Endothelial cell of umbilical vein (primary cell): ENCODE results near the gene NLGN1. TPM values are rescaled to one million over a fixed set of nuclear protein-coding genes. Genes with fewer than 3 reads are reported as not detected.

ENCODE experiments used
- BruUV-seq: library from RNA; stranded (reverse); fragments of 400-500 nt; replicated peaks from 2 replicates; lab custom pipeline; 2021; lab: Mats Ljungman, UMichigan
- CTCF ChIA-PET: fragments of 300-600, 350-600 bp; sonication (Branson Sonifier 250); formaldehyde crosslinking; loops from one replicate; lab custom pipeline; 2021; ENCODE audit warnings: antibody characterized with exemption, inconsistent platforms; lab: Charles Lee
- POLR2A ChIA-PET: fragments of 300-600, 350-600 bp; sonication (Branson Sonifier 250); formaldehyde crosslinking; loops from one replicate; lab custom pipeline; 2021; ENCODE audit warnings: antibody characterized with exemption, inconsistent platforms; lab: Charles Lee
- DNase-seq: peaks from one replicate; pipeline ENCODE4 v3.0.0-alpha.2; 2011; ENCODE audit warnings: low read depth, low spot score
- FAIRE-seq: peaks from 2 replicates; lab custom pipeline; 2011; peaks lifted over from hg19 to GRCh38; lab: Jason Lieb, UNC
- H2AFZ ChIP-seq: 2 replicates; pipeline ENCODE4 v1.6.0; 2012; ENCODE audit warnings: low read depth, low read length, control low read depth, inconsistent platforms
- H3K27ac ChIP-seq: 2 replicates; pipeline ENCODE4 v1.5.1; 2011; ENCODE audit warnings: low read depth, mild to moderate bottlenecking, control low read depth, low read length, moderate library complexity; ENCODE audit not compliant: insufficient read depth
- H3K27me3 ChIP-seq, 2 experiments: 2 replicates each; pipeline versions ENCODE4 v1.6.0 to v1.6.1; 2011; ENCODE audit warnings: low read length in 2 of 2, mixed read lengths in 1 of 2; ENCODE audit not compliant: control insufficient read depth in 2 of 2, insufficient read depth in 2 of 2
- H3K36me3 ChIP-seq, 2 experiments: 2 replicates in 1 of 2; 3 replicates in 1 of 2; pipeline ENCODE4 v1.5.1; 2011; ENCODE audit warnings: low read length in 2 of 2, mild to moderate bottlenecking in 1 of 2, moderate library complexity in 1 of 2; ENCODE audit not compliant: control insufficient read depth in 2 of 2, insufficient read depth in 2 of 2; ENCODE audit errors: extremely low read depth in 1 of 2
- H3K4me1 ChIP-seq: 3 replicates; pipeline ENCODE4 v1.5.1; 2011; ENCODE audit warnings: mild to moderate bottlenecking, low read length; ENCODE audit not compliant: control insufficient read depth, insufficient read depth; ENCODE audit errors: extremely low read depth
- H3K4me2 ChIP-seq: 2 replicates; pipeline ENCODE4 v1.6.1; 2011; ENCODE audit warnings: low read length, control low read depth, mixed read lengths; ENCODE audit not compliant: insufficient read depth
- H3K4me3 ChIP-seq, 3 experiments: fragments of 200-600 bp in 1 of 3; sonication (generic), shearing (Covaris generic) in 1 of 3; replicated peaks in 1 of 3; 2 replicates each; pipeline ENCODE4 v1.5.1; 2011 to 2016; ENCODE audit warnings: control low read depth in 3 of 3, low read length in 3 of 3, mild to moderate bottlenecking in 2 of 3, inconsistent platforms in 1 of 3, low read depth in 1 of 3, moderate library complexity in 1 of 3; ENCODE audit not compliant: insufficient read depth in 1 of 3
- H3K79me2 ChIP-seq: 2 replicates; pipeline ENCODE4 v1.6.0; 2012; ENCODE audit warnings: low read length, inconsistent platforms; ENCODE audit not compliant: control insufficient read depth, insufficient read depth
- H3K9ac ChIP-seq: replicated peaks from 2 replicates; pipeline ENCODE3; 2011; ENCODE audit warnings: low read length, control low read depth; ENCODE audit not compliant: insufficient read depth; ENCODE audit errors: extremely low read depth
- H3K9me1 ChIP-seq: replicated peaks from 3 replicates; pipeline ENCODE4 v1.6.0; 2011; ENCODE audit warnings: mild to moderate bottlenecking, low read length; ENCODE audit not compliant: control insufficient read depth, insufficient read depth; ENCODE audit errors: extremely low read depth
- H3K9me3 ChIP-seq: replicated peaks from 2 replicates; pipeline ENCODE4 v1.5.1; 2012; ENCODE audit warnings: low read length, inconsistent platforms; ENCODE audit not compliant: control insufficient read depth, insufficient read depth
- H4K20me1 ChIP-seq: replicated peaks from 2 replicates; pipeline ENCODE3; 2011; ENCODE audit warnings: mild to moderate bottlenecking, low read length; ENCODE audit not compliant: control insufficient read depth, insufficient read depth; ENCODE audit errors: extremely low read depth
- CTCF ChIP-seq, 2 donors: IDR thresholded peaks; 1 replicate in 1 of 2; 2 replicates in 1 of 2; pipeline ENCODE4 v1.5.1; 2011; ENCODE audit warnings: low read length in 2 of 2, mild to moderate bottlenecking in 2 of 2, moderate library complexity in 2 of 2, control low read depth in 1 of 2, inconsistent platforms in 1 of 2, low read depth in 1 of 2; ENCODE audit not compliant: insufficient read depth in 1 of 2; ENCODE audit errors: extremely low read depth in 1 of 2
- EZH2 ChIP-seq: IDR thresholded peaks from 2 replicates; pipeline ENCODE4 v1.6.1; 2012; ENCODE audit warnings: borderline replicate concordance, low read depth, mild to moderate bottlenecking, moderate library complexity, low read length, inconsistent platforms; ENCODE audit not compliant: severe bottlenecking
- FOS ChIP-seq: IDR thresholded peaks from 2 replicates; pipeline ENCODE4 v1.6.1; 2011; ENCODE audit warnings: mild to moderate bottlenecking, low read length, moderate library complexity, borderline replicate concordance; ENCODE audit not compliant: insufficient read depth
- GATA2 ChIP-seq: IDR thresholded peaks from 2 replicates; pipeline ENCODE4 v1.7.0; 2011; ENCODE audit warnings: low read depth, mild to moderate bottlenecking, moderate library complexity, mixed read lengths, low read length; ENCODE audit not compliant: insufficient read length, insufficient read depth
- JUN ChIP-seq: IDR thresholded peaks from 2 replicates; pipeline ENCODE4 v1.6.1; 2011; ENCODE audit warnings: borderline replicate concordance, low read depth; ENCODE audit not compliant: insufficient read length, insufficient read depth
- MAX ChIP-seq: IDR thresholded peaks from 2 replicates; pipeline ENCODE4 v1.6.1; 2011; ENCODE audit not compliant: insufficient read depth, insufficient read length
- MYC ChIP-seq: IDR thresholded peaks from one replicate; pipeline ENCODE4 v1.6.1; 2011; ENCODE audit warnings: mild to moderate bottlenecking, low read depth, low read length
- POLR2A ChIP-seq: IDR thresholded peaks from 2 replicates; pipeline ENCODE4 v1.6.1; 2012; ENCODE audit warnings: low read depth, mild to moderate bottlenecking, control low read depth, low read length
- POLR2AphosphoS5 ChIP-seq: IDR thresholded peaks from 2 replicates; pipeline ENCODE4 v1.6.1; 2012; ENCODE audit warnings: low read depth, mild to moderate bottlenecking, control low read depth, low read length, moderate library complexity; ENCODE audit not compliant: insufficient read depth
- dilution Hi-C: fragments of 300-500 bp; cut with MboI; formaldehyde crosslinking; loops from one replicate; pipeline ENCODE4 v1.15.0; 2019; ENCODE audit warnings: low sequenced_read_pairs; ENCODE audit not compliant: extremely low pct_ligation_motif_present
- intact Hi-C: fragments of 100-400 bp; cut with micrococcal nuclease; formaldehyde crosslinking; loops from one replicate; pipeline ENCODE4 v1.10.0; 2022
- polyA plus RNA-seq, 4 experiments: library from polyadenylated mRNA; depleted of rRNA in 3 of 4; stranded (reverse) in 3 of 4; unstranded in 1 of 4; fragments of >200 nt; gene quantifications; 2 replicates each; pipeline versions ENCODE4 v1.2.1 to v1.2.3, GENCODE V29; 2011 to 2012; ENCODE audit warnings: missing spikeins in 1 of 4
- total RNA-seq: library from RNA; stranded (reverse); gene quantifications from 2 replicates; pipeline ENCODE4 v1.2.3, GENCODE V29; 2021

Gene NLGN1
- total and polyA plus RNA-seq, 2 donors (not counting 3 experiments of a cell fraction or from before 2014, with no cell fraction given), result 7.9 to 16.3 TPM

- dilution Hi-C loops (no loop called here), intact Hi-C loops (no loop called here)
- no peak overlapping the region for H3K4me2 ChIP-seq
- CTCF ChIA-PET, result no interaction called here
- DNase-seq (no peak), FAIRE-seq (no peak)
- no peak overlapping the region for H3K9ac ChIP-seq
- no peaks in the 10 kb centered on the region for H3K79me2 ChIP-seq
- H3K27me3 ChIP-seq, result no peaks in the 10 kb centered on the region
- no peak overlapping the region for H3K27ac ChIP-seq
- no peaks in the 10 kb centered on the region for H3K9me3 ChIP-seq
- no peak overlapping the region for H3K4me3 ChIP-seq
- no peak overlapping the region for H2AFZ ChIP-seq
- H3K9me1 ChIP-seq, result no peaks in the 10 kb centered on the region
- no TSS peak for BruUV-seq
- TF ChIP-seq GATA2, result no peak
- TF ChIP-seq JUN, result no peak
- TF ChIP-seq FOS, result no peak
- TF ChIP-seq MAX, result no peak
- TF ChIP-seq POLR2A, result no peak
- TF ChIP-seq EZH2, result no peak
- no peak for TF ChIP-seq CTCF (IDR thresholded peaks at IDR 0.05; ENCODE audit: extremely low read depth in 1 of 2, insufficient read depth in 1 of 2, low read depth in 1 of 2, low read length in 2 of 2)
- no peak for TF ChIP-seq MYC
- no peak for TF ChIP-seq POLR2AphosphoS5
- POLR2A ChIA-PET, result no interaction called here
- no peaks in the 10 kb centered on the region for H3K4me1 ChIP-seq
- H4K20me1 ChIP-seq, result no peaks in the 10 kb centered on the region
- H3K36me3 ChIP-seq, result no peaks in the 10 kb centered on the region
Measured at GRCh38 chr3:173439004-173439403, 41.5 kb downstream of the NLGN1 start.
